ENCODE measurements around the gene IKZF1. TPM values are rescaled to one million over a fixed set of nuclear protein-coding genes. Genes with fewer than 3 reads are reported as not detected.

Gene IKZF1
- total and polyA plus RNA-seq, 2 of the 13 experiments (the other 11 are each of a cell fraction or from before 2014, with no cell fraction given): not detected

DNA sequence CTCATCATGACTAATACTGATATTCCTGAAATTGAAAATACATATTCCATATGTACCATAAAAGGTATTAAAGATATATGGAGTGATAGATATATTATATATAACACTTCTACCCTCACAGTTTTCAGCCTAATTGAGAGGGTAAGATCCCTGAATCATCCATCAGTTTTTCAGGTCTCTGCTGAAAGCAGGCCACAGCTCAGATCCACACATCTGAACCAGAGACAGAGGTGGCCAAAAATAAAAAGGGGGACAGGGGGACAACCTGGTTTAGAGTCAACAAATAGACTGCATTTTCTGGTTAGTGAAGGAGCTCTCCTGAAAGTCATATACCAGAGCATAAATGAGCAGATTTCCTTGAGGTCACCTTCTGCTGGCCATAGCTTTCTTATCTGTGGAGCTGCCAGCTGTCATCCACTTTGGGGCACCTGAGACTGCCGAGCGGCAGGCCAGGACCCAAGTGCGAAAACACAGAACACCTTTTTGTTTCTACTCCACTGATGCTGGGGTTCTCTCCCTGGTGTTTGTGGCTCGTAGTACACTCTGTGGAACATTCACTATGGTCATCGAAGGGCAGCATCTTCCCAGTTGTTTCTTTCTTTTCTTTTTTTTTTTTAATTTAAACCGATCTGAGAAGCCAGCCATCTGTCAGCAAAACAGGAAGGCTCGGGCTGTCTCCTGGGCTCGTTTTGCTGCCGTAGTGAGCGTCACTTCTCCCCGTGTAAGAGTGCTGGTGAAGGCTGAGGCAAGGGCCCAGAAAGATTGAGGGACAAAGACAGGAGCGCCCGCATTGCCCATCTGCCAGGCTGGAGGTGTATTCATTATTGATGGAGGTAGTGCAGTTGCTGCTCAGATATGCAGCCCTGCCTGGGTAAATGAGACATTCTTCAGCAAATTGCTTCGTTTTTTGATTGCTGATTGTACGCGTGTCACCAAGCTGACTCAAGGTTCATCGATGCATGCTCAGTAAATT lies 13.5 kb downstream of the IKZF1 start:
- no peak for ATAC-seq
- intact Hi-C loops (cut with micrococcal nuclease; ENCODE audit: unreplicated experiment): no loop called here
- CTCF ChIA-PET (ENCODE audit: low intra/inter-chr PET ratio, low total read pairs): no interaction called here
- TF ChIP-seq RAD51 (IDR thresholded peaks at IDR 0.05; ENCODE audit: borderline replicate concordance): no peak
- TF ChIP-seq, protein P1, sequence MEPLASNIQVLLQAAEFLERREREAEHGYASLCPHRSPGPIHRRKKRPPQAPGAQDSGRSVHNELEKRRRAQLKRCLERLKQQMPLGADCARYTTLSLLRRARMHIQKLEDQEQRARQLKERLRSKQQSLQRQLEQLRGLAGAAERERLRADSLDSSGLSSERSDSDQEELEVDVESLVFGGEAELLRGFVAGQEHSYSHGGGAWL (CRISPR knock-in tag; IDR thresholded peaks at IDR 0.05): no peak
- TF ChIP-seq NFE2L2 (IDR thresholded peaks at IDR 0.05; ENCODE audit: low read length): no peak
- no peak for TF ChIP-seq ZNF792 (CRISPR knock-in tag; IDR thresholded peaks at IDR 0.05)
- TF ChIP-seq HHEX (CRISPR knock-in tag; IDR thresholded peaks at IDR 0.05): no peak
- TF ChIP-seq, protein P2, sequence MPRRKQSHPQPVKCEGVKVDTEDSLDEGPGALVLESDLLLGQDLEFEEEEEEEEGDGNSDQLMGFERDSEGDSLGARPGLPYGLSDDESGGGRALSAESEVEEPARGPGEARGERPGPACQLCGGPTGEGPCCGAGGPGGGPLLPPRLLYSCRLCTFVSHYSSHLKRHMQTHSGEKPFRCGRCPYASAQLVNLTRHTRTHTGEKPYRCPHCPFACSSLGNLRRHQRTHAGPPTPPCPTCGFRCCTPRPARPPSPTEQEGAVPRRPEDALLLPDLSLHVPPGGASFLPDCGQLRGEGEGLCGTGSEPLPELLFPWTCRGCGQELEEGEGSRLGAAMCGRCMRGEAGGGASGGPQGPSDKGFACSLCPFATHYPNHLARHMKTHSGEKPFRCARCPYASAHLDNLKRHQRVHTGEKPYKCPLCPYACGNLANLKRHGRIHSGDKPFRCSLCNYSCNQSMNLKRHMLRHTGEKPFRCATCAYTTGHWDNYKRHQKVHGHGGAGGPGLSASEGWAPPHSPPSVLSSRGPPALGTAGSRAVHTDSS (CRISPR knock-in tag; conservative IDR thresholded peaks at IDR 0.05): no peak
- no peak for TF ChIP-seq ZSCAN29 (CRISPR knock-in tag; conservative IDR thresholded peaks at IDR 0.05)
- TF ChIP-seq ZNF569 (CRISPR knock-in tag; IDR thresholded peaks at IDR 0.05; ENCODE audit: borderline replicate concordance): no peak
- no peak for TF ChIP-seq ZNF17 (CRISPR knock-in tag; IDR thresholded peaks at IDR 0.05)
- no peak for TF ChIP-seq ZBTB7B (CRISPR knock-in tag; IDR thresholded peaks at IDR 0.05)
- no peak for TF ChIP-seq JUNB (CRISPR knock-in tag; IDR thresholded peaks at IDR 0.05; ENCODE audit: borderline replicate concordance)
- no peak for TF ChIP-seq ZNF501 (CRISPR knock-in tag; IDR thresholded peaks at IDR 0.05)
- TF ChIP-seq, protein P3, sequence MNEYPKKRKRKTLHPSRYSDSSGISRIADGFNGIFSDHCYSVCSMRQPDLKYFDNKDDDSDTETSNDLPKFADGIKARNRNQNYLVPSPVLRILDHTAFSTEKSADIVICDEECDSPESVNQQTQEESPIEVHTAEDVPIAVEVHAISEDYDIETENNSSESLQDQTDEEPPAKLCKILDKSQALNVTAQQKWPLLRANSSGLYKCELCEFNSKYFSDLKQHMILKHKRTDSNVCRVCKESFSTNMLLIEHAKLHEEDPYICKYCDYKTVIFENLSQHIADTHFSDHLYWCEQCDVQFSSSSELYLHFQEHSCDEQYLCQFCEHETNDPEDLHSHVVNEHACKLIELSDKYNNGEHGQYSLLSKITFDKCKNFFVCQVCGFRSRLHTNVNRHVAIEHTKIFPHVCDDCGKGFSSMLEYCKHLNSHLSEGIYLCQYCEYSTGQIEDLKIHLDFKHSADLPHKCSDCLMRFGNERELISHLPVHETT (CRISPR knock-in tag; conservative IDR thresholded peaks at IDR 0.05): no peak
- TF ChIP-seq, protein P4, sequence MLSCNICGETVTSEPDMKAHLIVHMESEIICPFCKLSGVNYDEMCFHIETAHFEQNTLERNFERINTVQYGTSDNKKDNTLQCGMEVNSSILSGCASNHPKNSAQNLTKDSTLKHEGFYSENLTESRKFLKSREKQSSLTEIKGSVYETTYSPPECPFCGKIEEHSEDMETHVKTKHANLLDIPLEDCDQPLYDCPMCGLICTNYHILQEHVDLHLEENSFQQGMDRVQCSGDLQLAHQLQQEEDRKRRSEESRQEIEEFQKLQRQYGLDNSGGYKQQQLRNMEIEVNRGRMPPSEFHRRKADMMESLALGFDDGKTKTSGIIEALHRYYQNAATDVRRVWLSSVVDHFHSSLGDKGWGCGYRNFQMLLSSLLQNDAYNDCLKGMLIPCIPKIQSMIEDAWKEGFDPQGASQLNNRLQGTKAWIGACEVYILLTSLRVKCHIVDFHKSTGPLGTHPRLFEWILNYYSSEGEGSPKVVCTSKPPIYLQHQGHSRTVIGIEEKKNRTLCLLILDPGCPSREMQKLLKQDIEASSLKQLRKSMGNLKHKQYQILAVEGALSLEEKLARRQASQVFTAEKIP (CRISPR knock-in tag; IDR thresholded peaks at IDR 0.05; ENCODE audit: borderline replicate concordance): no peak
- TF ChIP-seq, protein P5, sequence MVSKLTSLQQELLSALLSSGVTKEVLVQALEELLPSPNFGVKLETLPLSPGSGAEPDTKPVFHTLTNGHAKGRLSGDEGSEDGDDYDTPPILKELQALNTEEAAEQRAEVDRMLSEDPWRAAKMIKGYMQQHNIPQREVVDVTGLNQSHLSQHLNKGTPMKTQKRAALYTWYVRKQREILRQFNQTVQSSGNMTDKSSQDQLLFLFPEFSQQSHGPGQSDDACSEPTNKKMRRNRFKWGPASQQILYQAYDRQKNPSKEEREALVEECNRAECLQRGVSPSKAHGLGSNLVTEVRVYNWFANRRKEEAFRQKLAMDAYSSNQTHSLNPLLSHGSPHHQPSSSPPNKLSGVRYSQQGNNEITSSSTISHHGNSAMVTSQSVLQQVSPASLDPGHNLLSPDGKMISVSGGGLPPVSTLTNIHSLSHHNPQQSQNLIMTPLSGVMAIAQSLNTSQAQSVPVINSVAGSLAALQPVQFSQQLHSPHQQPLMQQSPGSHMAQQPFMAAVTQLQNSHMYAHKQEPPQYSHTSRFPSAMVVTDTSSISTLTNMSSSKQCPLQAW (CRISPR knock-in tag; IDR thresholded peaks at IDR 0.05): no peak
- no peak for TF ChIP-seq ZNF83 (CRISPR knock-in tag; IDR thresholded peaks at IDR 0.05; ENCODE audit: borderline replicate concordance)

More for the DNA sequence above, 13.5 kb downstream of the IKZF1 start:
- peaks cover 6 to 29% of the 10 kb centered on the region in 2 experiments; a peak in 4 of 5 replicates for H3K27me3 ChIP-seq (ENCODE audit: control insufficient read depth in 1 of 2, insufficient read depth in 2 of 2, low read length in 2 of 2)
- POLR2A ChIA-PET: no interaction called here
- no peaks in the 10 kb centered on the region for H4K20me1 ChIP-seq (ENCODE audit: insufficient read depth, low read length)
- in situ Hi-C loops (cut with HindIII; ENCODE audit: extremely low pct_ligation_motif_present, low pct_unique_long_range_greater_than_20kb): no loop called here
- H2AFZ ChIP-seq (ENCODE audit: low read length): no peak overlapping the region
- H3K79me2 ChIP-seq (ENCODE audit: insufficient read depth, low read length): no peaks in the 10 kb centered on the region
- no peak for FAIRE-seq
- no peak overlapping the region for H3K4me2 ChIP-seq (ENCODE audit: low read depth, low read length)
- H3K4me3 ChIP-seq (replicated peaks in 1 of 3; ENCODE audit: insufficient read depth in 1 of 3, low read depth in 2 of 3, low read length in 3 of 3): no peak overlapping the region
- no peaks in the 10 kb centered on the region for H3K36me3 ChIP-seq (replicated peaks in 1 of 2; ENCODE audit: control insufficient read depth in 1 of 2, insufficient read depth in 2 of 2, low read length in 2 of 2)
- no peaks in the 10 kb centered on the region for H3K4me1 ChIP-seq (ENCODE audit: insufficient read depth, low read length)
- H3K27ac ChIP-seq (ENCODE audit: extremely low read length, insufficient read depth, low read length): no peak overlapping the region
- no peaks in the 10 kb centered on the region for H3K9me3 ChIP-seq (ENCODE audit: low read length)
- no TSS peak for BruUV-seq (replicated peaks)
- no peak for DNase-seq (ENCODE audit: low spot score)
- 10% methylated on average over 16 of the region's 17 CpGs for WGBS (ENCODE audit: low lambda C conversion rate)
- H3K9ac ChIP-seq (ENCODE audit: insufficient read depth, low read depth, low read length): no peak overlapping the region
